OCI-LY3 (cell line): ENCODE data around the gene OTOGL.

Experiments
- H2AFZ ChIP-seq: fragments of 200-600, 300-600 bp; shearing (Covaris generic); 2 replicates; pipeline ENCODE4 v1.6.0; 2014; ENCODE audit warnings: antibody characterized with exemption, low read depth, low read length
- H3K27ac ChIP-seq: fragments of 200-600, 300-600 bp; sonication (generic); 2 replicates; pipeline ENCODE4 v1.5.1; 2014; ENCODE audit warnings: mild to moderate bottlenecking, low read length, moderate library complexity, mixed read lengths
- H3K27me3 ChIP-seq: fragments of 200-600, 300-600 bp; sonication (generic); 2 replicates; pipeline ENCODE4 v1.6.1; 2014; ENCODE audit warnings: low read depth, low read length, mixed read lengths
- H3K36me3 ChIP-seq: fragments of 200-600, 300-600 bp; sonication (generic); replicated peaks from 2 replicates; pipeline ENCODE3; 2014; ENCODE audit warnings: low read depth, low read length, mixed read lengths
- H3K4me1 ChIP-seq: fragments of 300-600, 200-600 bp; sonication (generic); 2 replicates; pipeline ENCODE4 v1.6.1; 2014; ENCODE audit warnings: low read length, mixed read lengths
- H3K4me2 ChIP-seq: fragments of 200-600, 300-600 bp; sonication (generic); 2 replicates; pipeline ENCODE4 v1.6.1; 2014; ENCODE audit warnings: low read length, mixed read lengths
- H3K4me3 ChIP-seq: fragments of 300-600, 200-600 bp; sonication (generic); 2 replicates; pipeline ENCODE4 v1.5.1; 2014; ENCODE audit warnings: antibody characterized with exemption, mild to moderate bottlenecking, low read length, moderate library complexity
- H3K79me2 ChIP-seq: fragments of 300-600, 200-600 bp; shearing (Covaris generic); 2 replicates; pipeline ENCODE4 v1.6.1; 2014; ENCODE audit warnings: mild to moderate bottlenecking, low read length, mixed read lengths
- H3K9ac ChIP-seq: fragments of 300-600, 200-600 bp; shearing (Covaris generic); 2 replicates; pipeline ENCODE4 v1.6.0; 2014; ENCODE audit warnings: mild to moderate bottlenecking, low read length, moderate library complexity
- H3K9me3 ChIP-seq: fragments of 200-600, 300-600 bp; shearing (Covaris generic); 2 replicates; pipeline ENCODE4 v1.6.1; 2014; ENCODE audit warnings: low read length, mixed read lengths; ENCODE audit not compliant: insufficient read depth
- H4K20me1 ChIP-seq: fragments of 200-600, 300-600 bp; sonication (generic); 2 replicates; pipeline ENCODE4 v1.6.1; 2016; ENCODE audit warnings: low read length, mixed read lengths; ENCODE audit not compliant: insufficient read depth
- EZH2phosphoT487 ChIP-seq: fragments of 200-600 bp; shearing (Covaris generic); IDR thresholded peaks from 2 replicates; pipeline ENCODE4 v1.6.1; 2018; ENCODE audit warnings: antibody characterized with exemption, mixed run types, low read depth
- TF ChIP-seq, protein P1 (sequence below): fragments of 200-600, 300-600 bp; sonication (generic); IDR thresholded peaks from 2 replicates; pipeline ENCODE4 v1.5.1; 2014; ENCODE audit warnings: antibody characterized with exemption, low read length, low read depth

The OTOGL gene

DNA sequence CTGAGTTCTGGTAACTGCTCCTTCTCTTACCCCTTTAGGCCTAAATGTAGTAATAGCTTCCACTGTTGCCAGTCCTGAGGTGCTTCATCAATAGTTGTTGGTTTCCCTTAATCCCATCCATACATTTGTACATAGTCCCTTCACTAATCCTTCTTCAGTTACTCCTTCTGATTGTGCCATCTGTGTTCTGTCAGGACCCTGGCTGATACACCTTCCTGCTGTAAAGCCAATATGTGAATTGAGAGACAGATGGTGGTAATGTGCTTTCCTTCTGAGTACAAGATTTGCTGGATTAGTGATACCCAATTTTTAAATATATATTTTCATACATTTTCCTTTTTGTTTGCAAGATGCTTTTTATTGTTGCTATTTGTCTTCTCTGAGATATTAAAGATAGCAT, 66.4 kb downstream of the OTOGL start:
- no peaks in the 10 kb centered on the region for H3K36me3 ChIP-seq
- TF ChIP-seq, protein P1, sequence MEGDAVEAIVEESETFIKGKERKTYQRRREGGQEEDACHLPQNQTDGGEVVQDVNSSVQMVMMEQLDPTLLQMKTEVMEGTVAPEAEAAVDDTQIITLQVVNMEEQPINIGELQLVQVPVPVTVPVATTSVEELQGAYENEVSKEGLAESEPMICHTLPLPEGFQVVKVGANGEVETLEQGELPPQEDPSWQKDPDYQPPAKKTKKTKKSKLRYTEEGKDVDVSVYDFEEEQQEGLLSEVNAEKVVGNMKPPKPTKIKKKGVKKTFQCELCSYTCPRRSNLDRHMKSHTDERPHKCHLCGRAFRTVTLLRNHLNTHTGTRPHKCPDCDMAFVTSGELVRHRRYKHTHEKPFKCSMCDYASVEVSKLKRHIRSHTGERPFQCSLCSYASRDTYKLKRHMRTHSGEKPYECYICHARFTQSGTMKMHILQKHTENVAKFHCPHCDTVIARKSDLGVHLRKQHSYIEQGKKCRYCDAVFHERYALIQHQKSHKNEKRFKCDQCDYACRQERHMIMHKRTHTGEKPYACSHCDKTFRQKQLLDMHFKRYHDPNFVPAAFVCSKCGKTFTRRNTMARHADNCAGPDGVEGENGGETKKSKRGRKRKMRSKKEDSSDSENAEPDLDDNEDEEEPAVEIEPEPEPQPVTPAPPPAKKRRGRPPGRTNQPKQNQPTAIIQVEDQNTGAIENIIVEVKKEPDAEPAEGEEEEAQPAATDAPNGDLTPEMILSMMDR = no peak
- TF ChIP-seq EZH2phosphoT487 = no peak

DNA sequence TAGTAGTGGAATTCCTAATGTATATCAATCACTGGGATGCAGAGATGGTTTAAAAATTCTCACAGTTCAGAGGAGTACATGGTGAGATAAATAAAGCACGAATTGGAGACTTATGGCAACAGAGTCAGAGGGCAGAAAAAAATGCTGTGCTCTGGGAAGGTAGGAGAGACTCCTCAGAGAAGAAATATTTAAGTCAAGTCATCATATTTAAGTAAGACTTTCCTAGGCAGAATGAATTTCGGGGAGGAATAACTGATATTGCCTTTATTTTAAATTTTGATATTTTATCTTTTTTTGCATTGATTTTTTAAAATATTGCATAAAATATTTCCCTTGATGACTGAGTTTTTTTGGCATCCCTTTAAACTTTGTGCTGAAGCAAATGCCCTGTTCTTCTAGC, 67.4 kb downstream of the OTOGL start:
- no peak overlapping the region for H3K4me3 ChIP-seq
- TF ChIP-seq, protein P1 = no peak
- no peak for TF ChIP-seq EZH2phosphoT487
- no peaks in the 10 kb centered on the region for H3K36me3 ChIP-seq
- no peak overlapping the region for H3K27ac ChIP-seq
- H2AFZ ChIP-seq = no peak overlapping the region
- no peaks in the 10 kb centered on the region for H3K79me2 ChIP-seq
- no peaks in the 10 kb centered on the region for H4K20me1 ChIP-seq
- H3K4me1 ChIP-seq = peaks cover 8% of the 10 kb centered on the region
- H3K4me2 ChIP-seq = no peak overlapping the region
- peaks cover 7% of the 10 kb centered on the region; the same call in 1 of the 2 replicates for H3K27me3 ChIP-seq
- no peaks in the 10 kb centered on the region for H3K9me3 ChIP-seq
- no peak overlapping the region for H3K9ac ChIP-seq

More for the DNA sequence above, 66.4 kb downstream of the OTOGL start:
- Histone ChIP-seq H3K79me2 (no peaks in the 10 kb centered on the region), H2AFZ (no peak overlapping the region), H4K20me1 (no peaks in the 10 kb centered on the region), H3K4me2 (no peak overlapping the region), H3K9me3 (no peaks in the 10 kb centered on the region), H3K27ac (no peak overlapping the region), H3K4me1 (peaks cover 9% of the 10 kb centered on the region), H3K4me3 (no peak overlapping the region), H3K9ac (no peak overlapping the region), H3K27me3 (peaks cover 7% of the 10 kb centered on the region; the same call in 1 of the 2 replicates)

DNA sequence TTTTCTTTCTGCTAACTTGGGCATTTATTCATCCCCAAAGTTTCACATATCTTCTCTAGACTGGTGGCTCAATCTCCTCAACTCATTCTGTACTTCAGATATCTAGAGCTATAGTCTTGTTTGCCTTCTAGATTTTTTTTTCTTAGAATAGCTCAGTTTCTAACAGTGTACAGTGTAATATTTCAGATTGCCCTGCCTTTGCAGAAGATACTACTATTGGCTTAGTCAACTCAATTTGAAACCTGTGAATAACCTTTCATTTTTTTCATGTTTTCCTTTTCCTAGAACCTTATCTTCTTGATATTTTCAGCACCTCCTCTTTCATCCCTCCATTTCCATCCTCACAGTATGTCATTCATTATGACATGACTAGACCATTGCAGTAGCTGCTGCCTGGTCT, 69.6 kb downstream of the OTOGL start:
- no peak overlapping the region for H3K9ac ChIP-seq
- H3K4me3 ChIP-seq = no peak overlapping the region
- H2AFZ ChIP-seq = no peak overlapping the region
- TF ChIP-seq EZH2phosphoT487 = no peak
- TF ChIP-seq, protein P1 = no peak
- H3K27ac ChIP-seq = no peak overlapping the region
- H3K79me2 ChIP-seq = no peaks in the 10 kb centered on the region
- no peak overlapping the region for H3K4me2 ChIP-seq
- peaks cover 7% of the 10 kb centered on the region; the same call in 1 of the 2 replicates for H3K27me3 ChIP-seq
- H3K9me3 ChIP-seq = no peaks in the 10 kb centered on the region
- H4K20me1 ChIP-seq = no peaks in the 10 kb centered on the region
- no peaks in the 10 kb centered on the region for H3K36me3 ChIP-seq
- H3K4me1 ChIP-seq = no peaks in the 10 kb centered on the region

DNA sequence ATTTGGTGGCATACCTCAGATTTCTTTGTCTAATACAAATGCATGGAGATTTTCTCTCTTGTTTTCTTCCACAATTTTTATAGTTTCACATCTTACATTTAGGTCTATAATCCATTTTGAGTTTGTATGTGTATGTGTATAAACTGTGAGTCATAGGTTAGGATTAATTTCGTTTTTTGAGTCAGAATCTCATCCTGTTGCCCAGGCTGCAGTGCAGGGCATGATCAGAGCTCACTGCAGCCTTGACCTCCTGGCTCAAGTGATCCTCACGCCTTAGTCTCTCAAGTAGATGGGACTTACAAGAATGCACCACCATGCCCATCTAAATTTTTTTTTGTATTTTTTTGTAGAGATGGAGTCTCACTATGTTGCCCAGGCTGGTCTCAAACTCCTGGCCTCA, 71.6 kb downstream of the OTOGL start:
- H3K79me2 ChIP-seq = no peaks in the 10 kb centered on the region
- H2AFZ ChIP-seq = no peak overlapping the region
- H3K27me3 ChIP-seq = peaks cover 7% of the 10 kb centered on the region; the same call in 1 of the 2 replicates
- no peak overlapping the region for H3K4me3 ChIP-seq
- H4K20me1 ChIP-seq = no peaks in the 10 kb centered on the region
- H3K4me2 ChIP-seq = no peak overlapping the region
- TF ChIP-seq EZH2phosphoT487 = no peak
- TF ChIP-seq, protein P1 = no peak
- H3K4me1 ChIP-seq = no peaks in the 10 kb centered on the region
- no peaks in the 10 kb centered on the region for H3K36me3 ChIP-seq
- H3K9me3 ChIP-seq = no peaks in the 10 kb centered on the region
- H3K9ac ChIP-seq = no peak overlapping the region
- H3K27ac ChIP-seq = no peak overlapping the region
